AG09309 (cell line): ENCODE measurements around the gene AGO3.

Experiments
- DNase-seq: peaks from one replicate; pipeline ENCODE4 v3.0.0-alpha.2; 2010; ENCODE audit warnings: low read depth
- H3K4me3 ChIP-seq: 2 replicates; pipeline ENCODE4 v1.5.1; 2011; ENCODE audit warnings: mild to moderate bottlenecking, low read depth, low read length, moderate library complexity; ENCODE audit not compliant: control insufficient read depth
- TF ChIP-seq, protein P1 (sequence below): IDR thresholded peaks from 2 replicates; pipeline ENCODE4 v1.5.1; 2011; ENCODE audit warnings: mild to moderate bottlenecking, low read depth, low read length, inconsistent platforms; ENCODE audit not compliant: insufficient read depth, control insufficient read depth; ENCODE audit errors: missing control alignments

Gene AGO3

GRCh38 chr1:36083635-36084496 lies 153.0 kb downstream of the AGO3 start, which contains the start of gene TEKT2:
TEKT2 (plus strand) TSS chr1:36084094; CDS start chr1:36084922, 828 bp downstream.
- H3K4me3 ChIP-seq: peak within 1 kb of the TSS; percentile 58
- DNase-seq: no peak
- TF ChIP-seq, protein P1, sequence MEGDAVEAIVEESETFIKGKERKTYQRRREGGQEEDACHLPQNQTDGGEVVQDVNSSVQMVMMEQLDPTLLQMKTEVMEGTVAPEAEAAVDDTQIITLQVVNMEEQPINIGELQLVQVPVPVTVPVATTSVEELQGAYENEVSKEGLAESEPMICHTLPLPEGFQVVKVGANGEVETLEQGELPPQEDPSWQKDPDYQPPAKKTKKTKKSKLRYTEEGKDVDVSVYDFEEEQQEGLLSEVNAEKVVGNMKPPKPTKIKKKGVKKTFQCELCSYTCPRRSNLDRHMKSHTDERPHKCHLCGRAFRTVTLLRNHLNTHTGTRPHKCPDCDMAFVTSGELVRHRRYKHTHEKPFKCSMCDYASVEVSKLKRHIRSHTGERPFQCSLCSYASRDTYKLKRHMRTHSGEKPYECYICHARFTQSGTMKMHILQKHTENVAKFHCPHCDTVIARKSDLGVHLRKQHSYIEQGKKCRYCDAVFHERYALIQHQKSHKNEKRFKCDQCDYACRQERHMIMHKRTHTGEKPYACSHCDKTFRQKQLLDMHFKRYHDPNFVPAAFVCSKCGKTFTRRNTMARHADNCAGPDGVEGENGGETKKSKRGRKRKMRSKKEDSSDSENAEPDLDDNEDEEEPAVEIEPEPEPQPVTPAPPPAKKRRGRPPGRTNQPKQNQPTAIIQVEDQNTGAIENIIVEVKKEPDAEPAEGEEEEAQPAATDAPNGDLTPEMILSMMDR: no peak

DNA sequence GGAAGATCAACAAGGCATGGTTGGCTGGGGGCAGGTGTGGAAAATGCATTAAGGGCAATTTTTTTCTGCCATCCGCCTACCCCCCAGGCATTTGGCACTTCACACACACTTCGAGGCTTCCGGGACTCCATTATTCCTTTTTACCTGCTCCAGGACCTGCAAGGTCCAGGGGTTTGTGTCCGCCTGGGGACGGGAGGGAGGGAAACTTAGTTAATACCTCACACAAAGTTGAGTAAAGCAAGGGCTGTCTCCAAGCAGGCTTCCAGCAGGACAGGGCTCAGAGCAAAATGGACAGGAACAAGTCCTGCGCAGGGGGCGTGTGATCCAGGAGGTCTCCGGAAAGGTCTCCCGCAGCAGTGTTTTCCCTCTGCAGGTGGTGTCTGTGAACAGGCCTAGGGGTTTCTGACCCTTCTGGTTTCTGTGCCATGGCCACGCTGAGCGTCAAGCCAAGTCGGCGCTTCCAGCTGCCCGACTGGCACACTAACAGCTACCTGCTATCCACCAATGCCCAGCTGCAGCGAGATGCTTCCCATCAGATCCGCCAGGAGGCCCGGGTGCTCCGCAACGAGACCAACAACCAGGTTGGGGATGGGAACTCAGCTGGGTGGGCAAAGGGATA lies 153.7 kb downstream of the AGO3 start:
- no peak for DNase-seq
- TF ChIP-seq, protein P1: no peak
- H3K4me3 ChIP-seq: peak overlapping the region; percentile 58

DNA sequence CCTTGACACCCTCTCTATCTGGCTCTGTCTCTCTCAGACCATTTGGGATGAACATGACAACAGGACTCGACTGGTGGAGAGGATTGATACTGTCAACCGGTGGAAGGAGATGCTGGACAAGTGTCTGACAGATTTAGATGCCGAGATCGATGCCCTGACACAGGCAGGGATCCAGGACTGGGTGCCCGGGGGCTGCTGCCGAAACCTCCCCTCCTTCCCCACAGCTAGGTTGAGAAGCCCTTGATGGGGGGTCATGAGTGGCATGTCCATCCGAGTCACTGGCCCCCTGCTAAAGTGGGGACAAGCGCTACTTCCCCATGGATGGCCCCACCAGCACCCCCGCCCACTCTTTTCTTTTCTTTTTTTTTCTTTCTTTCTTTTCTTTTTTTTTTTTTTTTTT lies 154.2 kb downstream of the AGO3 start:
- H3K4me3 ChIP-seq: no peak overlapping the region
- TF ChIP-seq, protein P1: no peak
- DNase-seq: no peak

DNA sequence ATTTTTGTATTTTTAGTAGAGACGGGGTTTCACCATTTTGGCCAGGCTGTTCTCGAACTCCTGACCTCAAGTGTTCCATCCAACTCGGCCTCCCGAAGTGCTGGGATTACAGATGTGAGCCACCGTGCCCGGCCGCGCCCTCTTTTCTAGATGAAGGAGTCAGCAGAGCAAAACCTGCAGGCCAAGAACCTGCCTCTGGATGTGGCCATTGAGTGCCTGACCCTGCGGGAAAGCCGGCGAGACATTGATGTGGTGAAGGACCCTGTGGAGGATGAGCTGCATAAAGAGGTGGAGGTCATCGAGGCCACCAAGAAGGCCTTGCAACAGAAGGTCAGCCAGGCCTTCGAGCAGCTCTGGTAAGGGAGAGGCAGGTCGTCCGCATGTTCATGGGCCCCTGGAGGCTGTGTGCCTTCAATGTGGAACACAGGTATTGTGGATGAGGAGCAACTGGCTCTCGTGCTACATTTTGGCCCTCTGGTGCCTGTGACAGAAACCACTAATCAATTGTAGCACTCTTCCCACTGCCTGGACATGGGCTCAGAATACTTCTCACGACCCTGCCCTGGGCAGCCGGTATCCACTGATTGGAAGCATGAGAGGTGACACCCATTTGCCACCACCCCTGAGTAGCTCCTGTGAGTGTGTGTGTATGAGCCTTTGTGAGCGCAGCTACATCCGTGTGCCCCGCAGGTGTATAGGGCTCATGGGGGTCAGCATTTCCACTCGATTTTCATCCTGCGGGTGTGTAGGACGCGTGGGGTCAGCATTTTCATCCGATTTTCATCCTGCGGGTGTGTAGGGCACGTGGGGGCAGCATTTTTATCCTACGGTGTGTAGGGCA lies 155.0 kb downstream of the AGO3 start:
- no peak for DNase-seq

GRCh38 chr1:36086529-36087232 lies 155.8 kb downstream of the AGO3 start:
- H3K4me3 ChIP-seq: no peak overlapping the region
- TF ChIP-seq, protein P1: no peak
- DNase-seq: no peak

More for the DNA sequence above, 155.0 kb downstream of the AGO3 start:
- TF ChIP-seq, protein P1: no peak
- H3K4me3 ChIP-seq: no peak overlapping the region
